Choroid plexus epithelial cell (primary cell): ENCODE measurements around the gene ZNF644.
A peak's percentile ranks its signal among the peaks of the same experiment; 100 is the strongest.
"Not testable (repeated sequence)": the region's sequence is repeated elsewhere in the genome, so short reads cannot be mapped to it uniquely, and the experiment has no call there.

Experiments
- DNase-seq: peaks from one replicate; pipeline ENCODE4 v3.0.0-alpha.2; 2010; ENCODE audit warnings: low read depth
- H3K4me3 ChIP-seq: 2 replicates; pipeline ENCODE4 v1.5.1; 2011; ENCODE audit warnings: low read depth, mild to moderate bottlenecking, control low read depth, low read length, moderate library complexity
- CTCF ChIP-seq: conservative IDR thresholded peaks from 2 replicates; pipeline ENCODE4 v1.5.1; 2011; ENCODE audit warnings: low read depth, mild to moderate bottlenecking, control low read depth, inconsistent platforms, low read length, moderate library complexity

Gene ZNF644

GRCh38 chr1:90922996-90923395 is 98.8 kb downstream of the ZNF644 start:
- H3K4me3 ChIP-seq, result no peak overlapping the region
- DNase-seq, result no peak
- TF ChIP-seq CTCF, result no peak

- no peak for TF ChIP-seq CTCF
- DNase-seq, result no peak
- H3K4me3 ChIP-seq, result no peak overlapping the region
Observed at GRCh38 chr1:90922202-90922601, 99.6 kb downstream of the ZNF644 start.

GRCh38 chr1:90919900-90920299 is 101.9 kb downstream of the ZNF644 start:
- peak; percentile 26 for DNase-seq
- no peak overlapping the region for H3K4me3 ChIP-seq
- no peak for TF ChIP-seq CTCF

GRCh38 chr1:90919190-90919719 is 102.6 kb downstream of the ZNF644 start:
- no peak for TF ChIP-seq CTCF
- DNase-seq, result no peak
- H3K4me3 ChIP-seq, result no peak overlapping the region

GRCh38 chr1:90911353-90911752 is 110.5 kb downstream of the ZNF644 start:
- no peak overlapping the region for H3K4me3 ChIP-seq
- TF ChIP-seq CTCF, result no peak
- DNase-seq, result no peak

GRCh38 chr1:90902672-90903071 is 119.2 kb downstream of the ZNF644 start:
- no peak for TF ChIP-seq CTCF
- no peak for DNase-seq
- no peak overlapping the region for H3K4me3 ChIP-seq

- no peak for TF ChIP-seq CTCF
- H3K4me3 ChIP-seq, result no peak overlapping the region
- no peak for DNase-seq
Observed at GRCh38 chr1:90899263-90899662, 122.6 kb downstream of the ZNF644 start.

- not testable (repeated sequence) for H3K4me3 ChIP-seq, DNase-seq
Observed at GRCh38 chr1:90893679-90894078, 128.2 kb downstream of the ZNF644 start.

- not testable (repeated sequence) for H3K4me3 ChIP-seq, DNase-seq
Observed at GRCh38 chr1:90892884-90893283, 129.0 kb downstream of the ZNF644 start.

- not testable (repeated sequence) for DNase-seq, H3K4me3 ChIP-seq
Observed at GRCh38 chr1:90892196-90892595, 129.6 kb downstream of the ZNF644 start.

GRCh38 chr1:90891756-90892155 is 130.1 kb downstream of the ZNF644 start:
- not testable (repeated sequence) for H3K4me3 ChIP-seq, DNase-seq
